IMR-90 (cell line): ENCODE data around the gene CYB5D1.

Experiments used
- CEBPB ChIP-seq: IDR thresholded peaks from 2 replicates; pipeline ENCODE4 v1.6.1; 2012; ENCODE audit warnings: low read depth, low read length, improper control_type of control experiment
- CHD1 ChIP-seq: IDR thresholded peaks from 2 replicates; pipeline ENCODE4 v1.6.1; 2012; ENCODE audit warnings: low read depth, low read length, improper control_type of control experiment
- MAZ ChIP-seq: IDR thresholded peaks from 2 replicates; pipeline ENCODE4 v1.6.1; 2012; ENCODE audit warnings: low read depth, mild to moderate bottlenecking, low read length, improper control_type of control experiment, moderate library complexity, borderline replicate concordance
- POLR2A ChIP-seq: IDR thresholded peaks from 2 replicates; pipeline ENCODE4 v1.6.1; 2012; ENCODE audit warnings: mild to moderate bottlenecking, low read depth, low read length
- RCOR1 ChIP-seq: IDR thresholded peaks from 2 replicates; pipeline ENCODE4 v1.6.1; 2012; ENCODE audit warnings: mild to moderate bottlenecking, low read length, improper control_type of control experiment; ENCODE audit not compliant: insufficient replicate concordance
- SMC3 ChIP-seq: fragments of 150-350 bp; IDR thresholded peaks from 2 replicates; pipeline ENCODE4 v1.6.1; 2016; ENCODE audit warnings: low read depth, mild to moderate bottlenecking, antibody characterized with exemption, low read length, moderate library complexity
- TF ChIP-seq, protein P1 (sequence below): conservative IDR thresholded peaks from 2 replicates; pipeline ENCODE4 v1.5.1; 2012; ENCODE audit warnings: mild to moderate bottlenecking, low read depth, low read length, improper control_type of control experiment

DNA sequence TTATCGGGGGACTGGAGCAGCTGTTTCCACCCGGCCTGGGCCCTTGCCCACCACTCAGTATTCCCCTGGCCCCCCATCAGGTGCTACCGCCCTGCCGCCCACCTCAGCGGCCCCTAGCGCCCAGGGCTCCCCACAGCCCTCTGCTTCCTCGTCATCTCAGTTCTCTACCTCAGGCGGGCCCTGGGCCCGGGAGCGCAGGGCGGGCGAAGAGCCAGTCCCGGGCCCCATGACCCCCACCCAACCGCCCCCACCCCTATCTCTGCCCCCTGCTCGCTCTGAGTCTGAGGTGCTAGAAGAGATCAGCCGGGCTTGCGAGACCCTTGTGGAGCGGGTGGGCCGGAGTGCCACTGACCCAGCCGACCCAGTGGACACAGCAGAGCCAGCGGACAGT, 9.1 kb upstream of the CYB5D1 start:
- TF ChIP-seq, protein P1, sequence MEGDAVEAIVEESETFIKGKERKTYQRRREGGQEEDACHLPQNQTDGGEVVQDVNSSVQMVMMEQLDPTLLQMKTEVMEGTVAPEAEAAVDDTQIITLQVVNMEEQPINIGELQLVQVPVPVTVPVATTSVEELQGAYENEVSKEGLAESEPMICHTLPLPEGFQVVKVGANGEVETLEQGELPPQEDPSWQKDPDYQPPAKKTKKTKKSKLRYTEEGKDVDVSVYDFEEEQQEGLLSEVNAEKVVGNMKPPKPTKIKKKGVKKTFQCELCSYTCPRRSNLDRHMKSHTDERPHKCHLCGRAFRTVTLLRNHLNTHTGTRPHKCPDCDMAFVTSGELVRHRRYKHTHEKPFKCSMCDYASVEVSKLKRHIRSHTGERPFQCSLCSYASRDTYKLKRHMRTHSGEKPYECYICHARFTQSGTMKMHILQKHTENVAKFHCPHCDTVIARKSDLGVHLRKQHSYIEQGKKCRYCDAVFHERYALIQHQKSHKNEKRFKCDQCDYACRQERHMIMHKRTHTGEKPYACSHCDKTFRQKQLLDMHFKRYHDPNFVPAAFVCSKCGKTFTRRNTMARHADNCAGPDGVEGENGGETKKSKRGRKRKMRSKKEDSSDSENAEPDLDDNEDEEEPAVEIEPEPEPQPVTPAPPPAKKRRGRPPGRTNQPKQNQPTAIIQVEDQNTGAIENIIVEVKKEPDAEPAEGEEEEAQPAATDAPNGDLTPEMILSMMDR: no peak
- no peak for TF ChIP-seq SMC3
- no peak for TF ChIP-seq POLR2A
- no peak for TF ChIP-seq RCOR1
- no peak for TF ChIP-seq MAZ
- no peak for TF ChIP-seq CEBPB
- TF ChIP-seq CHD1: no peak
